Measurements from ENCODE around the gene MSX2. TPM values are rescaled to one million over a fixed set of nuclear protein-coding genes. Genes with fewer than 3 reads are reported as not detected.
"Not testable (repeated sequence)": the region's sequence is repeated elsewhere in the genome, so short reads cannot be mapped to it uniquely, and the experiment has no call there.

MSX2 gene
- polyA plus RNA-seq, 4 donors, result 0.10 to 1.2 (median 0.76) TPM

- no peak for DNase-seq (ENCODE audit: low read depth in 4 of 4, low spot score in 3 of 4)
These were observed 7.9 kb downstream of the MSX2 start for GRCh38 chr5:174732036-174733020.

- DNase-seq (ENCODE audit: low read depth in 4 of 4, low spot score in 3 of 4), result no peak
These were observed 8.8 kb downstream of the MSX2 start for GRCh38 chr5:174733091-174733690.

GRCh38 chr5:174733836-174734235 lies 9.5 kb downstream of the MSX2 start:
- no peak for DNase-seq (ENCODE audit: low read depth in 4 of 4, low spot score in 3 of 4)

- no peak for DNase-seq (ENCODE audit: low read depth in 4 of 4, low spot score in 3 of 4)
These were observed 10.5 kb downstream of the MSX2 start for GRCh38 chr5:174734571-174735497.

- DNase-seq (ENCODE audit: low read depth in 4 of 4, low spot score in 3 of 4), result no peak
These were observed 11.3 kb downstream of the MSX2 start for GRCh38 chr5:174735498-174736330.

GRCh38 chr5:174736331-174736721 lies 11.9 kb downstream of the MSX2 start:
- DNase-seq (ENCODE audit: low read depth in 4 of 4, low spot score in 3 of 4), result no peak

GRCh38 chr5:174736777-174737176 lies 12.4 kb downstream of the MSX2 start:
- DNase-seq (ENCODE audit: low read depth in 4 of 4, low spot score in 3 of 4), result no peak

- DNase-seq (ENCODE audit: low read depth in 4 of 4, low spot score in 3 of 4), result no peak
These were observed 12.9 kb downstream of the MSX2 start for GRCh38 chr5:174737330-174737729.

- no peak for DNase-seq (ENCODE audit: low read depth in 4 of 4, low spot score in 3 of 4)
These were observed 17.0 kb downstream of the MSX2 start for GRCh38 chr5:174741352-174741751.

- DNase-seq (ENCODE audit: low read depth in 4 of 4, low spot score in 3 of 4), result no peak
These were observed 20.5 kb downstream of the MSX2 start for GRCh38 chr5:174744896-174745295.

- DNase-seq (ENCODE audit: low read depth in 4 of 4, low spot score in 3 of 4), result no peak
These were observed 21.3 kb downstream of the MSX2 start for GRCh38 chr5:174745590-174746103.

- no peak for DNase-seq (ENCODE audit: low read depth in 4 of 4, low spot score in 3 of 4)
These were observed 26.3 kb downstream of the MSX2 start for GRCh38 chr5:174750711-174751110.

GRCh38 chr5:174751154-174752000 lies 27.0 kb downstream of the MSX2 start:
- no peak for DNase-seq (ENCODE audit: low read depth in 4 of 4, low spot score in 3 of 4)

GRCh38 chr5:174752121-174752520 lies 27.7 kb downstream of the MSX2 start:
- no peak for DNase-seq (ENCODE audit: low read depth in 4 of 4, low spot score in 3 of 4)

- no peak for DNase-seq (ENCODE audit: low read depth in 4 of 4, low spot score in 3 of 4)
These were observed 30.7 kb downstream of the MSX2 start for GRCh38 chr5:174755106-174755505.

GRCh38 chr5:174759091-174759490 lies 34.7 kb downstream of the MSX2 start:
- DNase-seq (ENCODE audit: low read depth in 4 of 4, low spot score in 3 of 4), result no peak

GRCh38 chr5:174760721-174761120 lies 36.3 kb downstream of the MSX2 start:
- no peak for DNase-seq (ENCODE audit: low read depth in 4 of 4, low spot score in 3 of 4)

- not testable (repeated sequence) for DNase-seq (ENCODE audit: low read depth in 4 of 4, low spot score in 3 of 4)
These were observed 37.0 kb downstream of the MSX2 start for GRCh38 chr5:174761341-174761740.

GRCh38 chr5:174764309-174764708 lies 39.9 kb downstream of the MSX2 start:
- no peak for DNase-seq (ENCODE audit: low read depth in 4 of 4, low spot score in 3 of 4)
